CD8-positive, alpha-beta memory T cell (primary cell): ENCODE measurements around the gene BDH1. TPM values are rescaled to one million over a fixed set of nuclear protein-coding genes. Genes with fewer than 3 reads are reported as not detected.
"Not testable (repeated sequence)": the region's sequence is repeated elsewhere in the genome, so short reads cannot be mapped to it uniquely, and the experiment has no call there.

Source experiments
- CTCF ChIA-PET: fragments of 350-600 bp; sonication (Branson Sonifier 250); formaldehyde crosslinking; loops from one replicate; lab custom pipeline; 2021; ENCODE audit warnings: antibody characterized with exemption; lab: Charles Lee
- POLR2A ChIA-PET: fragments of 350-600 bp; sonication (Branson Sonifier 250); formaldehyde crosslinking; loops from one replicate; lab custom pipeline; 2021; ENCODE audit warnings: antibody characterized with exemption; lab: Charles Lee
- DNase-seq, 5 donors: peaks; one replicate each; pipeline versions ENCODE4 v3.0.0 to v3.0.0-alpha.2; 2020 to 2022; ENCODE audit warnings: mixed read lengths in 1 of 5
- H3K27ac ChIP-seq: one replicate; pipeline ENCODE4 v1.7.0; 2013; ENCODE audit warnings: low read depth, mild to moderate bottlenecking, low read length, moderate library complexity
- H3K27me3 ChIP-seq: 2 replicates; pipeline ENCODE4 v1.7.0; 2013; ENCODE audit warnings: low read length, mild to moderate bottlenecking; ENCODE audit not compliant: insufficient read depth, poor library complexity, severe bottlenecking
- H3K36me3 ChIP-seq: 2 replicates; pipeline ENCODE4 v1.7.0; 2013; ENCODE audit warnings: mild to moderate bottlenecking, low read length, moderate library complexity; ENCODE audit not compliant: insufficient read depth
- H3K4me1 ChIP-seq: 2 replicates; pipeline ENCODE4 v1.7.0; 2013; ENCODE audit warnings: mild to moderate bottlenecking, low read length, moderate library complexity; ENCODE audit not compliant: insufficient read depth
- H3K4me3 ChIP-seq: 2 replicates; pipeline ENCODE4 v1.7.0; 2013; ENCODE audit warnings: mild to moderate bottlenecking, low read length
- H3K9me3 ChIP-seq: 2 replicates; pipeline ENCODE4 v1.7.0; 2013; ENCODE audit warnings: mild to moderate bottlenecking, low read length
- H3K27ac Mint-ChIP-seq, 8 donors: one replicate each; pipeline ENCODE4 v1.8.0; 2020 to 2021; ENCODE audit warnings: mixed read lengths in 8 of 8, mild to moderate bottlenecking in 6 of 8, inconsistent platforms in 3 of 8, moderate library complexity in 3 of 8
- H3K27me3 Mint-ChIP-seq, 2 donors: one replicate each; pipeline ENCODE4 v1.8.0; 2020 to 2021; ENCODE audit warnings: mixed read lengths in 2 of 2, mild to moderate bottlenecking in 1 of 2, moderate library complexity in 1 of 2
- H3K36me3 Mint-ChIP-seq, 3 donors: one replicate each; pipeline ENCODE4 v1.8.0; 2020 to 2021; ENCODE audit warnings: mixed read lengths in 3 of 3, inconsistent platforms in 1 of 3, mild to moderate bottlenecking in 1 of 3
- H3K4me1 Mint-ChIP-seq, 3 donors: one replicate each; pipeline ENCODE4 v1.8.0; 2020 to 2021; ENCODE audit warnings: mixed read lengths in 3 of 3, inconsistent platforms in 1 of 3, mild to moderate bottlenecking in 1 of 3
- H3K4me3 Mint-ChIP-seq, 7 donors: one replicate each; pipeline ENCODE4 v1.8.0; 2020 to 2021; ENCODE audit warnings: mixed read lengths in 7 of 7, mild to moderate bottlenecking in 6 of 7, moderate library complexity in 4 of 7, inconsistent platforms in 2 of 7
- H3K9me3 Mint-ChIP-seq, 5 donors: one replicate each; pipeline ENCODE4 v1.8.0; 2020 to 2022; ENCODE audit warnings: mixed read lengths in 5 of 5, mild to moderate bottlenecking in 3 of 5, moderate library complexity in 2 of 5, inconsistent platforms in 1 of 5
- polyA plus RNA-seq: library from polyadenylated mRNA; unstranded; fragments of 300-500 nt; fragmentation: Illumina TruSeq; gene quantifications from one replicate; pipeline ENCODE4 v1.2.3, GENCODE V29; 2021
- total RNA-seq, 2 experiments: library from RNA; stranded (reverse); gene quantifications; one replicate each; pipeline ENCODE4 v1.2.3, GENCODE V29; 2021

The BDH1 gene
- total and polyA plus RNA-seq, 3 experiments from 2014 or later: 21.4 to 64.6 (median 59.3) TPM

DNA sequence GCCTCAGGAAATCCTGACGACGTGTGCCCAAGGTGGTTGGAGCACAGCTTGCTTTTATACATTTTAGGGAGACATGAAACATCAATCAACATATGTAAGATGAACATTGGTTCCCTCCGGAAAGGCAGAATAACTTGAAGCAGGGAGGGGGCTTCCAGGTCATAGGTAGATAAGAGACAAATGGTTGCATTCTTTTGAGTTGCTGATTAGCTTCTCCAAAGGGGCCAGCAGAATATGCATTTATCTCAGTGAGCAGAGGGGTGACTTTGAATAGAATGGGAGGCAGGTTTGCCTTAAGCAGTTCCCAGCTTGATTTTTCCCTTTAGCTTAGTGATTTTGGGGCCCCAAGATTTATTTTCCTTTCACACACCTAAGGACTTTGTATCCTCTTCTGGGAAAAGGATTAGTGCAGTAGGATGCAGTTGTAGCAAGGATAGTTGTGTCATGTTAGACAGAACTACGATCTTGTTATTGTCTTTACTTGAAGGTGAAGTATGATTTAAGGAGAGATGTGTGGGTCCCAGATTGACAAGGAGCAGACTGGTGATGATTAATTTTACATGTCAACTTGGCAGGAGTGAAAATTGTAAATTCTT is 18.7 kb upstream of the BDH1 start:
- H3K4me3 ChIP-seq, H3K4me3 Mint-ChIP-seq, H3K27ac Mint-ChIP-seq, H3K9me3 Mint-ChIP-seq, H3K27me3 ChIP-seq, H3K36me3 Mint-ChIP-seq, H3K27ac ChIP-seq, H3K4me1 ChIP-seq, CTCF ChIA-PET, H3K36me3 ChIP-seq, DNase-seq, H3K9me3 ChIP-seq, H3K4me1 Mint-ChIP-seq: not testable (repeated sequence)
- POLR2A ChIA-PET: interaction anchor here (0.6 kb wide), 1 partner anchor 988 kb away, joined by 3 read pairs; no protein-coding TSS in a partner anchor
- H3K27me3 Mint-ChIP-seq: peaks cover 11 to 19% of the 10 kb centered on the region in 2 donors

DNA sequence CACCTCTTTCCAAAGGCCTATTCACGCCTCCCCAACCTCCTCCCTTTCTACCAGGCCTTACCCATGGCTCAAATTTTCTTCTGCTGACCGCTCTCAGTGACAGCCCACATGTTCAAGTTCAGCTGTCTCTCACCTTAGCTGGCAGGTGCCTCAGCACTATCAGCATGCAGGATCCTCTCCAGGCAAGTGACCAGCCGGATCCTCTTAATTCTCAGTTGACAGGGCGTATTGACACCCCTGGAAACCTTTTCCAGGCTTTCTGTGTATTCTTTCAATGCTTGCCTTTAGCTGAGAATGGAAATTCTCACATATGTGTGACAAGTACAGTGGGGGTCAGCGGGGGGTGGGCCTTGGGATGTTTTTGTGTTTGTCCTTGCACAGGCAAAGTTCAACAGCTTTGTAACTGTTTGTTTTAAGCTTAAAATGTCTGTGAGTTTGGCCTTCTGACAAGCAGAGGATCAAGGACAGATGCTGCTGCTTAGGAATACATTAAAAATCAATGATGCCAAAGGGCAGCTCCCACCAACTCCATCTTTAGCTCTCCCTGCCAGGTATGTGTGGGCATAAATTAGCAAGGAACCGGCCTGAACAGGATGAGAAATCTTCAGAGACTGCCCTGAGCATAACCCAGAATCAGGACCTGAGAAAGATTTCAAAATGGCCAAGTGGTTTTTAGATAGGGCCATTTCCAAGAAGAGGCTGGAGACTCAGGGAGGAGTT is 17.4 kb upstream of the BDH1 start:
- peaks cover 0 to 9% (median 5%) of the 10 kb centered on the region in 5 donors for H3K9me3 Mint-ChIP-seq
- POLR2A ChIA-PET: no interaction called here
- CTCF ChIA-PET: no interaction called here

DNA sequence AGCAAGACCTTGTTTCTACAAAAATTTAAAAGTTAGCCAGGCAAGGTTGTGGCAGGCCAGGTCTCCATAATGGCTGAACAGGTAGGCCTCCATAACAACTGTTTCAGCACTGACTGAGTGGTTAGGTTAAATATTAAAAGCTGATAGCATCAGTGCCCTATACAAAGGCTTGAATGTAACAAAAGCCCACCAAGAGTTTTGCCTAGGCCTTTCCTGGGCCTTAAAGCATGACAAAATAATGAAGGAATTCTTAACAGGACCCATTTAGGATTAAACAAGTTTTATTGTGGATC is 16.1 kb upstream of the BDH1 start:
- DNase-seq, H3K27me3 ChIP-seq, POLR2A ChIA-PET, H3K9me3 Mint-ChIP-seq, H3K4me3 ChIP-seq, CTCF ChIA-PET, H3K36me3 ChIP-seq, H3K4me1 Mint-ChIP-seq, H3K27ac Mint-ChIP-seq, H3K36me3 Mint-ChIP-seq, H3K27ac ChIP-seq, H3K9me3 ChIP-seq, H3K4me3 Mint-ChIP-seq, H3K4me1 ChIP-seq: not testable (repeated sequence)
- peaks cover 16 to 44% of the 10 kb centered on the region in 2 donors for H3K27me3 Mint-ChIP-seq

More for the DNA sequence above, 17.4 kb upstream of the BDH1 start:
- Mint-ChIP-seq H3K27ac (no peak overlapping the region), H3K4me1 (no peaks in the 10 kb centered on the region), H3K36me3 (peaks cover 0 to 4% (median 2%) of the 10 kb centered on the region in 3 donors), H3K27me3 (peaks cover 13 to 30% of the 10 kb centered on the region in 2 donors), H3K4me3 (no peak overlapping the region)
- no peak for DNase-seq
- no peaks in the 10 kb centered on the region for H3K27me3 ChIP-seq
- no peaks in the 10 kb centered on the region for H3K36me3 ChIP-seq
- no peaks in the 10 kb centered on the region for H3K4me1 ChIP-seq
- no peak overlapping the region for H3K4me3 ChIP-seq
- no peaks in the 10 kb centered on the region for H3K9me3 ChIP-seq
- no peak overlapping the region for H3K27ac ChIP-seq

DNA sequence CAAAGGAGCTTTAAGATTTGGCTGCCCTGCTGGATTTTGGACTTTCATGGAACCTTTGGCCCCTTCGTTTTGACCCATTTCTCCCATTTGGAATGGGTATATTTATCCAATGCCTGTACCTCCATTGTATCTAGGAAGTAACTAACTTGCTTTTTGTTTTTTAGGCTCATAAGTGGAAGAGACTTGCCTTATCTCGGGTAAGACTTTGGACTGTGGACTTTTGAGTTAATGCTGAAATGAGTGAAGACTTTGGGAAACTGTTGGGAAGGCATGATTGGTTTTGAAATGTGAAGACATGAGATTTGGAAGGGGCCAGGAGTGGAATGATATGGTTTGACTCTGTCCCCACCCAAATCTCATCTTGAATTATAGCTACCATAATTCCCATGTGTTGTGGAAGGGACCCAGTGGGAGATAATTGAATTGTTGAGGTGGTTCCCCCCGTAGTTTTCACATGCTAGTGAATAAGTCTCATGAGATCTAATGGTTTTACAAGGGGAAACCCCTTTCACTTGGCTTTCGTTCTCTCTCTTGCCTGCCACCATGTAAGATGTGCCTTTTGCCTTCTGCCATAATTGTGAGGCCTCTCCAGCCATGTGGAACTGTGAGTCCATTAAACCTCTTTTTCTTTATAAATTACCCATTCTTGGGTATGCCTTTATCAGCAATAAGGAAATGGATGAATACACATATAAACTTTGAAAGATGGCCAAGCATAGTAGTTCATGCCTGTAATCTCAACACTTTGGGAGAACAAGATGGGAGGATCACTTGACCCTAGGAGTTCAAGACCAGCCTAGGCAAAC is 15.5 kb upstream of the BDH1 start:
- H3K27me3 ChIP-seq, CTCF ChIA-PET, H3K9me3 ChIP-seq, H3K4me3 Mint-ChIP-seq, H3K36me3 ChIP-seq, POLR2A ChIA-PET, H3K4me1 ChIP-seq, DNase-seq, H3K27ac Mint-ChIP-seq, H3K4me3 ChIP-seq, H3K27ac ChIP-seq, H3K9me3 Mint-ChIP-seq, H3K4me1 Mint-ChIP-seq, H3K36me3 Mint-ChIP-seq: not testable (repeated sequence)
- H3K27me3 Mint-ChIP-seq: peaks cover 16 to 46% of the 10 kb centered on the region in 2 donors

DNA sequence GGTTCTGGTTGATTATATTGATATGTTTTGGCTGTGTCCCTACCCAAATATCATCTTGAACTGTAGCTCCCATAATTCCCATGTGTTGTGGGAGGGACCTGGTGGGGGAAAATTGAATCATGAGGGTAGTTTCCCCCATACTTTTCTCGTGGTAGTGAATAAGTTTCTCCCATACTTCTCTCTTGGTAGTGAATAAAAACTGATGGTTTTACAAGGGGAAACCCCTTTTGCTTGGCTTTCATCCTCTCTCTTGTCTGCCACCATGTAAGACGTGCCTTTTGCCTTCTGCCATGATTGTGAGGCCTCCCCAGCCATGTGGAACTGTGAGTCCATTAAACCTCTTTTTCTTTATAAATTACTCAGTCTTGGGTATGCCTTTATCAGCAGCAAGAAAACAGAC is 13.7 kb upstream of the BDH1 start:
- H3K36me3 Mint-ChIP-seq, H3K4me3 Mint-ChIP-seq, H3K9me3 ChIP-seq, H3K36me3 ChIP-seq, DNase-seq, H3K27ac ChIP-seq, POLR2A ChIA-PET, H3K4me3 ChIP-seq, H3K4me1 ChIP-seq, H3K4me1 Mint-ChIP-seq, H3K27me3 ChIP-seq, H3K27ac Mint-ChIP-seq: not testable (repeated sequence)
- Mint-ChIP-seq H3K9me3 (peaks cover under 1 to 10% (median 10%) of the 10 kb centered on the region in 5 donors), H3K27me3 (peaks cover 18 to 44% of the 10 kb centered on the region in 2 donors)
- CTCF ChIA-PET: interaction anchor here (1.4 kb wide), 1 partner anchor 8 kb away, joined by 3 read pairs; no protein-coding TSS in a partner anchor

DNA sequence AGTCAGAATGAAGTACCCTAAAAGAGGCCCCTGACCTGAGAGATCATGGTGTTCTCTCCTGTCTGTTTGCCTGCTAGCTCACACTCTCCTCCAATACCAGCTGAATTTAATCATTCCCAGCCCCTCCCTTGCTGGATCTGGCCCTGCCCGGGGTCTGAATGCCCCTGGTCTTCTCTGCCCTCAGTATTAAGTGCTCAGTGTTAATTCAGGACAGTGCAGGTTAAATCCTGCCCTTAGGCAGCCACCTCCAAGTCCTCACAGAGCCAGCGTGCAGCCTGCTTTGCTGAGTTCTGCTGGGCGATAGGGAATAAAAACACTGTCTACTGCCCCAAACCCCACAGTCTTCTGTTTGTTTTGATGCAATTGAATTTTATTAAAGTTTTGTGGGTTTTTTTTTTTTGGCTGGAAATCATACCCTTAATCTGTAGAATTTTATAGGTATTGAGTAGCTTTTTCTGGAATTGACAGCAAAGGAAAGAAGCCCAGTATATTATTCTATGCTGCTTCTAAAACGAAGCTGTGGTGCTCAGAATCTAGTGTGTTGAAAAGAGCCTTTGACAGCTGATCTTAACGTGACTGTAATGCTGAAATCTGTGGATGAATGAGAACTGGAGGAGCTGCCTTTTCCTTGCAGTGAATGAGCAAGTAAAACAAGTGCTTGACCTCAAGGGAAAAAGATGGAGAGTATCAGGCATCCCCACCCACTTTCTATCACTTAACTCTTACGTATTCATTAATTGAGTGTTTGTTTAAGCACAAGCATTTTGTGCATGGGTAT is 12.3 kb upstream of the BDH1 start:
- Histone ChIP-seq H3K4me3 (no peak overlapping the region), H3K9me3 (no peaks in the 10 kb centered on the region), H3K36me3 (no peaks in the 10 kb centered on the region), H3K4me1 (no peaks in the 10 kb centered on the region), H3K27ac (no peak overlapping the region), H3K27me3 (no peaks in the 10 kb centered on the region)
- H3K4me1 Mint-ChIP-seq: no peaks in the 10 kb centered on the region
- H3K36me3 Mint-ChIP-seq: peaks cover 0 to 10% (median 3%) of the 10 kb centered on the region in 3 donors
- CTCF ChIA-PET: interaction anchor here (1.4 kb wide), 1 partner anchor 9 kb away, joined by 3 read pairs; no protein-coding TSS in a partner anchor
- no peak overlapping the region for H3K27ac Mint-ChIP-seq
- peaks cover 22 to 43% of the 10 kb centered on the region in 2 donors for H3K27me3 Mint-ChIP-seq
- POLR2A ChIA-PET: no interaction called here
- no peak for DNase-seq
- no peak overlapping the region for H3K4me3 Mint-ChIP-seq
- peaks cover 10 to 18% (median 14%) of the 10 kb centered on the region in 5 donors for H3K9me3 Mint-ChIP-seq

DNA sequence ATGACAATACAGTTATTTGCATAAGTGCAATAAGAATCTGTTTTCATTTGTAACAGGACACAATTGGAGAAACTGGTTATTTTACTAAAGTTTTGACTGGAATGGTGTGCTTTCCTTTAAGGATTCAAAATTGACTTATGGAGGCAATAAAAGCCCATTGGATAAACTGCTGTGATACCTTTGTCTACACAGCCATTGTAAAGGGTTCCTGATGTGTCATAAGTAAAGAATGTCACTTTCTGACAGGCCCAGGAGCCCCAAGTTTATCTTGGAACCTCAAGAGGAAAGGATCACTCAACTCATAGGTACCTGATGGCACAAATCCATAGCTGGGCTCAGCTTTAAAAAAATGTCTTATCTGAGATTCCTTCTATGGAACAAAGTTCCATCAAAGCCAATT is 10.4 kb upstream of the BDH1 start:
- H3K36me3 ChIP-seq, H3K9me3 ChIP-seq, POLR2A ChIA-PET, H3K4me1 ChIP-seq, CTCF ChIA-PET, H3K27ac Mint-ChIP-seq, H3K4me1 Mint-ChIP-seq, H3K27me3 ChIP-seq, DNase-seq, H3K27ac ChIP-seq, H3K4me3 ChIP-seq, H3K4me3 Mint-ChIP-seq: not testable (repeated sequence)
- H3K36me3 Mint-ChIP-seq: peaks cover 0 to 12% (median 1%) of the 10 kb centered on the region in 3 donors
- peaks cover 26 to 57% of the 10 kb centered on the region in 2 donors for H3K27me3 Mint-ChIP-seq
- H3K9me3 Mint-ChIP-seq: peaks cover 11 to 18% (median 14%) of the 10 kb centered on the region in 5 donors
